Upper lobe of left lung (tissue), 4 donors: ENCODE results near the gene MYO3B.

Source experiments
- CTCF ChIP-seq, 6 experiments: fragments of 450-650 bp in 4 of 6; fragments of 200-600 bp in 2 of 6; sonication (generic) in 2 of 6; IDR thresholded peaks; one replicate each; pipeline ENCODE4 v1.5.1; 2016 to 2019; ENCODE audit warnings: antibody characterized with exemption in 6 of 6
- EP300 ChIP-seq, 4 donors: sonication (generic); formaldehyde crosslinking; IDR thresholded peaks; one replicate each; pipeline ENCODE4 v1.5.1; 2017; ENCODE audit warnings: antibody characterized with exemption in 4 of 4, control low read depth in 2 of 4
- POLR2A ChIP-seq, 4 donors: fragments of 450-650 bp; IDR thresholded peaks; one replicate each; pipeline ENCODE4 v1.5.1; 2016 to 2017; ENCODE audit warnings: antibody characterized with exemption in 4 of 4, mild to moderate bottlenecking in 2 of 4

DNA sequence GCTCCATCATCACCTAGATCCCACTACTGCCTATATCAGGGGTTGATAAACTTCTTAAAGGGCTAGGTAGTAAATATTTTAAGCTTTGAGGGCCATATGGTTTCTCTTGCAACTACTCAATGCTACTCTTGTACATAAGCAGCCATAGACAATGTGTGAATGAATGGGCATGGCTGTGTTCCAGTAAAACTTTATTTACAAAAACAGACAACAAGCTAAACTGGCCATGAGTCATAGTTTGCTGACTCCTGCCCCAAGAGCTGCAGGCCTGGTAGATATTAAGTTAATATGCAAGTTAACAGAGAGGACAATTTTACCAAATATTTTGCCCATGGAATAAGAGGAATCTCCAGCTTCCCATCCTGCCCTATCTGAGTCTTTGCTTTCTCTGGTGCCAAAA lies 29.8 kb upstream of the MYO3B start:
- no peak for TF ChIP-seq CTCF (IDR thresholded peaks at IDR 0.05)
- no peak for TF ChIP-seq POLR2A (IDR thresholded peaks at IDR 0.05)
- no peak for TF ChIP-seq EP300 (IDR thresholded peaks at IDR 0.05)
